Psoas muscle (tissue), 8 donors: ENCODE data around the gene VANGL1. TPM values are rescaled to one million over a fixed set of nuclear protein-coding genes. Genes with fewer than 3 reads are reported as not detected.

ENCODE experiments used
- ATAC-seq, 4 donors: fragments of 200-7000 bp; cut with Tn5 transposase; one replicate each; pipeline ENCODE4 v1.9.1; 2020; ENCODE audit warnings: moderate library complexity in 3 of 4, mild to moderate bottlenecking in 2 of 4
- DNase-seq, 2 donors: peaks; one replicate each; pipeline ENCODE4 v3.0.0-alpha.2; 2020
- H3K27ac ChIP-seq: fragments of 200-600 bp; one replicate; pipeline ENCODE4 v1.8.0; 2022
- H3K27me3 ChIP-seq, 3 donors: fragments of 200-600 bp in 1 of 3; one replicate each; pipeline versions ENCODE4 v1.6.1 to v1.8.0; 2013 to 2022; ENCODE audit warnings: low read length in 2 of 3, mild to moderate bottlenecking in 2 of 3, moderate library complexity in 1 of 3; ENCODE audit not compliant: insufficient read depth in 3 of 3
- H3K36me3 ChIP-seq, 2 donors: fragments of 200-600 bp in 1 of 2; one replicate each; pipeline versions ENCODE4 v1.6.1 to v1.8.0; 2013 to 2022; ENCODE audit warnings: low read depth in 1 of 2, mild to moderate bottlenecking in 1 of 2, moderate library complexity in 1 of 2; ENCODE audit not compliant: insufficient read depth in 1 of 2
- H3K4me1 ChIP-seq: fragments of 200-600 bp; one replicate; pipeline ENCODE4 v1.8.0; 2022
- H3K4me3 ChIP-seq: fragments of 200-600 bp; one replicate; pipeline ENCODE4 v1.8.0; 2022; ENCODE audit warnings: mild to moderate bottlenecking
- H3K9me3 ChIP-seq: fragments of 200-600 bp; one replicate; pipeline ENCODE4 v1.8.0; 2022
- WGBS, 3 donors: extraction: QIAGEN DNeasy Blood & Tissue Kit; methylation state at CpG; one replicate each; pipeline versions ENCODE4 v1.1.6 to v1.1.7; 2013; 5-methylcytosine and 5-hydroxymethylcytosine counted together
- intact Hi-C, 2 donors: fragments of 100-400 bp; cut with DNase I; formaldehyde crosslinking; loops; one replicate each; pipeline versions ENCODE4 v1.11.0 to v1.14.2; 2022
- long read RNA-seq, 2 donors: library from polyadenylated mRNA; unstranded; transcript quantifications; one replicate each; pipeline ENCODE4 v2.0.0, GENCODE V29; 2021
- polyA plus RNA-seq, 3 donors: library from polyadenylated mRNA; stranded (reverse); fragments of 200-250 nt; gene quantifications; one replicate each; pipeline ENCODE4 v1.2.3, GENCODE V29; 2013
- total RNA-seq, 4 donors: library from RNA; stranded (reverse); fragmentation: NEBNext Ultra II Directional in 2 of 4; extraction: Animal tissue kit (Norgen Biotek cat#: 25700) in 2 of 4; gene quantifications; one replicate each; pipeline versions ENCODE4 v1.2.1 to v1.2.4, GENCODE V29; 2021 to 2023
- TF ChIP-seq, protein P1 (sequence below): fragments of 200-600 bp; IDR thresholded peaks from one replicate; pipeline ENCODE4 v1.8.0; 2022; ENCODE audit warnings: antibody characterized with exemption
- donor health status: healthy with polysubstance abuse.
- donor health status: DM: no; HTN: no; CAD: no; lungs with moderate emphysema.
- donor health status: Bipolar disorder and iron deficiency.
- donor health status: healthy.
- donor health status: DM: yes; HTN: yes; CAD: no.
- donor health status: DM: no; HTN: no; CAD: no.
- donor health status: DM: no; HTN: no; CAD: no.
- donor health status: DM: yes; HTN: yes; CAD: no.

VANGL1 gene
- total RNA-seq (1 to 10 TPM; 1.2 to 2.4 (median 1.7) TPM), polyA plus RNA-seq (1 to 10 TPM in 1 of 3 donors, under 1 TPM in 2; 0.48 to 1.1 (median 0.61) TPM)
- long read RNA-seq, donor 1, full-length matches to known transcripts: 1 of 2 reads
- long read RNA-seq, donor 1, partial matches to known transcripts: 0 of 2 reads
- long read RNA-seq, donor 1, other reads (novel, unspliced or antisense): 1 of 2 reads
- long read RNA-seq, donor 2, full-length matches to known transcripts: 2 of 2 reads
- long read RNA-seq, donor 2, partial matches to known transcripts: 0 of 2 reads
- long read RNA-seq, donor 2, other reads (novel, unspliced or antisense): 0 of 2 reads

DNA sequence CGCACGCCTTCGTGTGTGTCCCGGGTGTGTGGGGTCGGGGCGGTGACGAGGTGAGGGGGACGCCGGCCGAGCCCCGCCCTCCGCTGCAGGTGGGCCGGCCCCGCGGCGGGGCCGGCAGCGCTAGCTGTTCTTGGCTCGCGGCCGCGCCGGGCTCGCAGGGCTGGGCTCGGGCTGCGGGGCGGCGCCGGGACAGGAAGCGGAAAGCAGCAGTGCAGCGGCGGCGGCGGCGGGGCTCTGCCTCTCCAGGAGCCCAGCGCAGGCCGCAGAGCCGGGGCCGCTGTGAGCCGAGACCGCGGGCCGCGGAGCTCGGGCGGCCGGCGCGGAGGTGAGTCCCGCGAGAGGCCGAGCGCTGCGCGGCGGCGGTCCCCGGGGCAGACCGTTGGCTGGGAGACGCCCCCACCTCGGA lies at the start of gene VANGL1:
TSS of gene VANGL1 (plus strand) at position 209 of the 406 bp plus-strand sequence. CDS start 9,444 bp downstream, outside the sequence.
- intact Hi-C loops: no loop called here
- peaks cover 0 to 1% (median 0%) of the 10 kb centered on the region in 3 donors for H3K27me3 ChIP-seq
- H3K4me3 ChIP-seq: peak within 1 kb of the TSS; percentile 87
- H3K4me1 ChIP-seq: peaks cover 4% of the 10 kb centered on the region
- peak; percentile 71 to 83 (median 80) for ATAC-seq
- peak within 1 kb of the TSS; percentile 42 for H3K27ac ChIP-seq
- DNase-seq: peak; percentile 75 to 79
- H3K36me3 ChIP-seq: no peaks in the 10 kb centered on the region
- no peaks in the 10 kb centered on the region for H3K9me3 ChIP-seq
- TF ChIP-seq, protein P1, sequence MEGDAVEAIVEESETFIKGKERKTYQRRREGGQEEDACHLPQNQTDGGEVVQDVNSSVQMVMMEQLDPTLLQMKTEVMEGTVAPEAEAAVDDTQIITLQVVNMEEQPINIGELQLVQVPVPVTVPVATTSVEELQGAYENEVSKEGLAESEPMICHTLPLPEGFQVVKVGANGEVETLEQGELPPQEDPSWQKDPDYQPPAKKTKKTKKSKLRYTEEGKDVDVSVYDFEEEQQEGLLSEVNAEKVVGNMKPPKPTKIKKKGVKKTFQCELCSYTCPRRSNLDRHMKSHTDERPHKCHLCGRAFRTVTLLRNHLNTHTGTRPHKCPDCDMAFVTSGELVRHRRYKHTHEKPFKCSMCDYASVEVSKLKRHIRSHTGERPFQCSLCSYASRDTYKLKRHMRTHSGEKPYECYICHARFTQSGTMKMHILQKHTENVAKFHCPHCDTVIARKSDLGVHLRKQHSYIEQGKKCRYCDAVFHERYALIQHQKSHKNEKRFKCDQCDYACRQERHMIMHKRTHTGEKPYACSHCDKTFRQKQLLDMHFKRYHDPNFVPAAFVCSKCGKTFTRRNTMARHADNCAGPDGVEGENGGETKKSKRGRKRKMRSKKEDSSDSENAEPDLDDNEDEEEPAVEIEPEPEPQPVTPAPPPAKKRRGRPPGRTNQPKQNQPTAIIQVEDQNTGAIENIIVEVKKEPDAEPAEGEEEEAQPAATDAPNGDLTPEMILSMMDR: no peak
- WGBS, 3 donors: 1% methylated on average over 33 to 61 of the region's 61 CpGs

- H3K27ac ChIP-seq: no peak overlapping the region
- no peak overlapping the region for H3K4me3 ChIP-seq
- peaks cover 14% of the 10 kb centered on the region for H3K9me3 ChIP-seq
- ATAC-seq (no peak), DNase-seq (no peak)
- no peaks in the 10 kb centered on the region for H3K36me3 ChIP-seq
- TF ChIP-seq, protein P1: no peak
- 95 to 96% (median 96%) methylated on average over 1 of the region's 1 CpG for WGBS, 3 donors
- intact Hi-C loops: loop anchor here in 1 of 2 donors (10.0 kb wide), 1 partner anchor 617 kb away; no protein-coding TSS in a partner anchor
- H3K4me1 ChIP-seq: peaks cover 4% of the 10 kb centered on the region
- H3K27me3 ChIP-seq: no peaks in the 10 kb centered on the region
These were observed 49.5 kb upstream of the VANGL1 start for GRCh38 chr1:115592264-115592663.

DNA sequence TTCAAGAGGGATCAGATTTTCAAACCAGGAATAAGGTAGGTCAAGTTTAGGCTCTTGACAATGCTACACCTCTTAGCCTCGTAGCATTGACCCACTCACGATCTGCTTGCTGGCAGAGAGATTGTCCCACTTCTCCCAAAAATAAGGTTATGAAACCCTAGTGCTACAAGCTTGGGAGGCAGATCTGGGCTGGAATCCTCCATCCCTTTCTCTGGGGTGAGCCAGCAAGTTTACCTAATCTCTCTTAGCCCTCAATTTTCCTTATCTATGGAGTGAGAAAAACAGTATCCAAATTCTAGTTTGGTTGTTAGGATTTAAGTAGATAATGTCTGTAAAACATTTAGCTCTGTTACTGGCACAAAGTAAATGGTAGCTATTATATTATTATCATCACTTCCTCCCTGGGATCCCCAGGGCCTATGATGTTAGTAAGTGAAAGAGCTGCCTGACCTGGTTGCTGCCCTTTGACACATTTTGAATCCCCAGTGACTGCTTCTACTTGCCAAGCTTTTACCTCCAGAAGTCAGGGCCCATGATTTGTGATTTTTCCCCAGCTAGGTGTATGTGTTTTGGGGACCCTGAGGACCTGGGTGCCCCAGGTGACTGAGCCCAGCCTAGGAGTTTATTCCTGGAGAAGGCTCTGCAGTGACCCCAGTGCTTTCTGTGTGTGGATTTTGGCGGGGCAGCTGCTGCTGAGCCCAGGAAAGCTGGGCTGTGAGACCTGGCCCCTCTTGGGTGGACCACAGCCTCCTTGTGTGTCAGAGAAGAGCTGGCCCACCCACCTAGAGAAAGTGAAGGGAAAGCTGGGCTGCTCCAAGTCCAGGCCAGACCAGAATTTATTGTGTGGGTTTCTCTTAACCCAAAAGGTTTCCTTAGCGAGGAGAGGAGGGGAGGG lies 48.2 kb upstream of the VANGL1 start:
- Histone ChIP-seq H3K9me3 (peaks cover 14% of the 10 kb centered on the region), H3K4me3 (no peak overlapping the region), H3K36me3 (no peaks in the 10 kb centered on the region), H3K27ac (no peak overlapping the region), H3K4me1 (peaks cover 4% of the 10 kb centered on the region), H3K27me3 (no peaks in the 10 kb centered on the region)
- TF ChIP-seq, protein P1: no peak
- DNase-seq (no peak), ATAC-seq (no peak)
- WGBS, 3 donors: 80 to 82% (median 81%) methylated on average over 4 of the region's 4 CpGs
- intact Hi-C loops: loop anchor here in 1 of 2 donors (10.0 kb wide), 1 partner anchor 619 kb away; no protein-coding TSS in a partner anchor

DNA sequence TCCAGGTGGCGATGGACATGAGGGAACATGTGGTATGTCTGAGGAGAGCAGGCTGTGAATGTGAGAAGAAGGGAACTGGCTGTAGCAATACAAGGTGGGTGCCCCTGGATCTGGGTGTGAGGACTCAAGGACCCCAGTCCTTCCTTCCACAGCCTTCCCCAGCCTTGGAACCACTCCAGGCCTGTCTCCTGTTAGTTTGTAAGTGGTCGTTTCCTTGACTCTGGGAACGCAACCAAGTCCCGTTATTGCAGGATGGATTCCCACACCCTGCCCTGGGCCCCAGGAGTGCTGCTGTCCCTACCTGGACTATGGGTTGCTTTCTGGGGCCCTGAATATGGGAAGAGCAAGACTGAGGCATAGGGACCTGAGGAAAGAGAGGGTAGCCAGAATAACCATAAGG lies 47.2 kb upstream of the VANGL1 start:
- no peaks in the 10 kb centered on the region for H3K27me3 ChIP-seq
- no peak for ATAC-seq
- peaks cover 7% of the 10 kb centered on the region for H3K9me3 ChIP-seq
- TF ChIP-seq, protein P1: no peak
- WGBS, 3 donors: 76 to 80% (median 79%) methylated on average over 4 of the region's 4 CpGs
- intact Hi-C loops: loop anchor here in 1 of 2 donors (10.0 kb wide), 1 partner anchor 620 kb away; no protein-coding TSS in a partner anchor
- DNase-seq: no peak
- no peak overlapping the region for H3K4me3 ChIP-seq
- H3K36me3 ChIP-seq: no peaks in the 10 kb centered on the region
- H3K4me1 ChIP-seq: peaks cover 4% of the 10 kb centered on the region
- H3K27ac ChIP-seq: no peak overlapping the region
